H1 (cell line): Measurements from ENCODE around the gene NEO1. TPM values are rescaled to one million over a fixed set of nuclear protein-coding genes. Genes with fewer than 3 reads are reported as not detected.

ENCODE experiments used
- CTCF ChIA-PET: fragments of 300-600 bp; sonication (Branson Sonifier 250); formaldehyde crosslinking; loops from one replicate; lab custom pipeline; 2021; ENCODE audit not compliant: partially characterized antibody; lab: Charles Lee
- POLR2A ChIA-PET: fragments of 300-600 bp; sonication (Branson Sonifier 250); formaldehyde crosslinking; loops from one replicate; lab custom pipeline; 2021; ENCODE audit warnings: inconsistent platforms; ENCODE audit not compliant: partially characterized antibody; lab: Charles Lee
- DNase-seq, 2 experiments: peaks; one replicate each; pipeline versions ENCODE4 v3.0.0 to v3.0.0-alpha.2; 2010 to 2022; ENCODE audit warnings: low spot score in 2 of 2, low read depth in 1 of 2, mixed read lengths in 1 of 2
- FAIRE-seq: peaks from 2 replicates; lab custom pipeline; 2011; peaks lifted over from hg19 to GRCh38; lab: Jason Lieb, UNC
- H2AFZ ChIP-seq: 2 replicates; pipeline ENCODE4 v1.8.1; 2012; ENCODE audit warnings: low read length, inconsistent platforms
- H2AK5ac ChIP-seq: 2 replicates; pipeline ENCODE4 v1.6.1; 2013; ENCODE audit warnings: low read depth, low read length
- H2BK120ac ChIP-seq: replicated peaks from 2 replicates; pipeline ENCODE3; 2013; ENCODE audit warnings: low read depth, low read length, inconsistent platforms
- H2BK12ac ChIP-seq: 2 replicates; pipeline ENCODE4 v1.6.1; 2013; ENCODE audit warnings: low read depth, low read length
- H2BK15ac ChIP-seq: 2 replicates; pipeline ENCODE4 v1.6.1; 2013; ENCODE audit warnings: low read length
- H2BK20ac ChIP-seq: 2 replicates; pipeline ENCODE4 v1.6.1; 2013; ENCODE audit warnings: low read length
- H2BK5ac ChIP-seq: 2 replicates; pipeline ENCODE4 v1.6.1; 2013; ENCODE audit warnings: low read depth, low read length
- H3K14ac ChIP-seq: 2 replicates; pipeline ENCODE4 v1.6.1; 2013; ENCODE audit warnings: inconsistent platforms; ENCODE audit not compliant: insufficient read length
- H3K18ac ChIP-seq: 2 replicates; pipeline ENCODE4 v1.6.1; 2013; ENCODE audit warnings: low read length; ENCODE audit errors: extremely low read depth
- H3K23ac ChIP-seq: 2 replicates; pipeline ENCODE4 v1.6.1; 2013; ENCODE audit warnings: inconsistent platforms; ENCODE audit not compliant: insufficient read length
- H3K23me2 ChIP-seq: 2 replicates; pipeline ENCODE4 v1.6.1; 2013; ENCODE audit warnings: low read depth, low read length
- H3K27ac ChIP-seq: 2 replicates; pipeline ENCODE4 v1.6.1; 2011; ENCODE audit warnings: low read depth, low read length, inconsistent platforms
- H3K27me3 ChIP-seq, 4 experiments: replicated peaks in 1 of 4; 1 replicate in 1 of 4; 2 replicates in 3 of 4; pipeline versions ENCODE4 v1.6.1 to v1.8.1; 2011 to 2013; ENCODE audit warnings: low read length in 3 of 4, mild to moderate bottlenecking in 3 of 4, inconsistent platforms in 2 of 4, mixed read lengths in 2 of 4, moderate library complexity in 1 of 4; ENCODE audit not compliant: control insufficient read depth in 3 of 4, insufficient read depth in 3 of 4; ENCODE audit errors: extremely low read depth in 1 of 4
- H3K36me3 ChIP-seq, 4 experiments: 2 replicates each; pipeline versions ENCODE4 v1.6.1 to v1.8.1; 2011 to 2013; ENCODE audit warnings: mild to moderate bottlenecking in 4 of 4, low read length in 3 of 4, moderate library complexity in 2 of 4, control low read depth in 1 of 4, inconsistent platforms in 1 of 4; ENCODE audit not compliant: insufficient read depth in 4 of 4, control insufficient read depth in 2 of 4
- H3K4ac ChIP-seq: replicated peaks from 2 replicates; pipeline ENCODE3; 2013; ENCODE audit warnings: low read length, low read depth, mixed read lengths, inconsistent platforms; ENCODE audit not compliant: insufficient read length
- H3K4me1 ChIP-seq, 4 experiments: replicated peaks in 1 of 4; 1 replicate in 1 of 4; 2 replicates in 3 of 4; pipeline versions ENCODE4 v1.6.1 to v1.8.1; 2011 to 2013; ENCODE audit warnings: low read length in 3 of 4, inconsistent platforms in 2 of 4, mixed read lengths in 1 of 4; ENCODE audit not compliant: insufficient read depth in 4 of 4, control insufficient read depth in 3 of 4
- H3K4me2 ChIP-seq, 2 experiments: 2 replicates each; pipeline versions ENCODE4 v1.6.1 to v1.8.1; 2011 to 2013; ENCODE audit warnings: low read depth in 2 of 2, low read length in 2 of 2, control low read depth in 1 of 2, inconsistent platforms in 1 of 2, mild to moderate bottlenecking in 1 of 2; ENCODE audit not compliant: insufficient read depth in 1 of 2
- H3K4me3 ChIP-seq, 4 experiments: fragments of 200-600, 300-600 bp in 1 of 4; sonication (generic), shearing (Covaris generic), sonication (Bioruptor Twin) in 1 of 4; 2 replicates each; pipeline versions ENCODE4 v1.5.1 to v1.8.1; 2011 to 2016; ENCODE audit warnings: low read length in 4 of 4, low read depth in 3 of 4, control low read depth in 2 of 4, inconsistent platforms in 2 of 4, mild to moderate bottlenecking in 2 of 4, mixed read lengths in 1 of 4, moderate library complexity in 1 of 4; ENCODE audit not compliant: insufficient read depth in 2 of 4; ENCODE audit errors: extremely low read depth in 1 of 4
- H3K56ac ChIP-seq: replicated peaks from 2 replicates; pipeline ENCODE3; 2013; ENCODE audit warnings: low read depth, mild to moderate bottlenecking, mixed read lengths, low read length, inconsistent platforms; ENCODE audit not compliant: insufficient read length
- H3K79me1 ChIP-seq: 2 replicates; pipeline ENCODE4 v1.6.1; 2013; ENCODE audit warnings: low read depth, low read length, control low read depth
- H3K79me2 ChIP-seq, 2 experiments: 2 replicates each; pipeline versions ENCODE4 v1.6.1 to v1.8.1; 2012 to 2013; ENCODE audit warnings: low read length in 2 of 2, mild to moderate bottlenecking in 2 of 2, inconsistent platforms in 1 of 2; ENCODE audit not compliant: insufficient read depth in 2 of 2, control insufficient read depth in 1 of 2
- H3K9ac ChIP-seq, 4 experiments: replicated peaks in 1 of 4; 1 replicate in 1 of 4; 2 replicates in 3 of 4; pipeline versions ENCODE4 v1.6.1 to v1.8.1; 2011 to 2013; ENCODE audit warnings: low read depth in 3 of 4, low read length in 3 of 4, control low read depth in 2 of 4, mild to moderate bottlenecking in 2 of 4, moderate library complexity in 2 of 4, inconsistent platforms in 1 of 4; ENCODE audit errors: extremely low read depth in 1 of 4
- H3K9me3 ChIP-seq, 2 experiments: 2 replicates each; pipeline versions ENCODE4 v1.6.1 to v1.8.1; 2012 to 2013; ENCODE audit warnings: mild to moderate bottlenecking in 2 of 2, moderate library complexity in 2 of 2, control low read depth in 1 of 2, inconsistent platforms in 1 of 2, low read depth in 1 of 2, low read length in 1 of 2, mixed read lengths in 1 of 2; ENCODE audit not compliant: insufficient read depth in 2 of 2
- H4K20me1 ChIP-seq, 2 experiments: replicated peaks in 1 of 2; 2 replicates each; pipeline versions ENCODE3 to v1.8.1; 2011 to 2013; ENCODE audit warnings: inconsistent platforms in 2 of 2, low read length in 2 of 2, mild to moderate bottlenecking in 1 of 2; ENCODE audit not compliant: insufficient read depth in 2 of 2, control insufficient read depth in 1 of 2
- H4K5ac ChIP-seq: 2 replicates; pipeline ENCODE4 v1.6.1; 2013; ENCODE audit warnings: low read length, low read depth, mixed read lengths, inconsistent platforms; ENCODE audit not compliant: insufficient read length
- H4K8ac ChIP-seq: 2 replicates; pipeline ENCODE4 v1.8.0; 2013; ENCODE audit warnings: mild to moderate bottlenecking, moderate library complexity, low read length, inconsistent platforms; ENCODE audit not compliant: insufficient read depth; ENCODE audit errors: extremely low read depth
- H4K91ac ChIP-seq: replicated peaks from 2 replicates; pipeline ENCODE3; 2013; ENCODE audit warnings: low read length, mixed read lengths, inconsistent platforms; ENCODE audit not compliant: insufficient read length
- CHD2 ChIP-seq: IDR thresholded peaks from 2 replicates; pipeline ENCODE4 v1.6.1; 2012; ENCODE audit warnings: low read length, improper control_type of control experiment
- EZH2 ChIP-seq: fragments of 200-600 bp; sonication (generic); IDR thresholded peaks from 2 replicates; pipeline ENCODE4 v1.7.1; 2012; ENCODE audit warnings: low read depth, mild to moderate bottlenecking, moderate library complexity, low read length, inconsistent platforms; ENCODE audit not compliant: severe bottlenecking
- FOSL1 ChIP-seq: IDR thresholded peaks from 2 replicates; pipeline ENCODE4 v1.6.1; 2011; ENCODE audit warnings: mild to moderate bottlenecking, low read depth, low read length, moderate library complexity; ENCODE audit not compliant: insufficient read depth
- JUND ChIP-seq: IDR thresholded peaks from 2 replicates; pipeline ENCODE4 v1.6.1; 2011; ENCODE audit warnings: mild to moderate bottlenecking, improper control_type of control experiment, low read length
- NRF1 ChIP-seq: IDR thresholded peaks from 2 replicates; pipeline ENCODE4 v1.6.1; 2011; ENCODE audit warnings: mild to moderate bottlenecking, low read depth, low read length, improper control_type of control experiment
- RFX5 ChIP-seq: IDR thresholded peaks from 2 replicates; pipeline ENCODE4 v1.6.1; 2011; ENCODE audit warnings: low read depth, low read length, improper control_type of control experiment, borderline replicate concordance
- SP1 ChIP-seq: IDR thresholded peaks from 2 replicates; pipeline ENCODE4 v1.6.1; 2011; ENCODE audit warnings: low read depth, low read length
- WGBS, 2 experiments: shearing (Covaris generic) in 1 of 2; methylation state at CpG; one replicate each; pipeline versions ENCODE4 v1.1.6 to v1.1.7; 2013 to 2015; ENCODE audit warnings: low lambda C conversion rate in 2 of 2, mixed read lengths in 2 of 2, inconsistent platforms in 1 of 2, low coverage in 1 of 2, missing lambda C conversion rate in 1 of 2; ENCODE audit not compliant: insufficient replicate concordance in 2 of 2, insufficient coverage in 1 of 2, insufficient read length in 1 of 2; ENCODE audit errors: extremely low coverage in 1 of 2, missing lambda C conversion rate in 1 of 2; 5-methylcytosine and 5-hydroxymethylcytosine counted together
- polyA plus RNA-seq, 7 experiments: library from polyadenylated mRNA; depleted of rRNA in 3 of 7; stranded (reverse) in 5 of 7; unstranded in 2 of 7; fragments of >200 nt in 5 of 7; fragments of 200-250 nt in 2 of 7; gene quantifications; 1 replicate in 5 of 7; 2 replicates in 1 of 7; 4 replicates in 1 of 7; pipeline versions ENCODE4 v1.2.1 to v1.2.3, GENCODE V29; 2011 to 2013; ENCODE audit warnings: missing spikeins in 2 of 7, mixed read lengths in 2 of 7
- total RNA-seq: library from RNA; stranded (reverse); fragmentation: NEBNext Ultra II Directional; extraction: Animal tissue kit (Norgen Biotek cat#: 25700); gene quantifications from 2 replicates; pipeline ENCODE4 v1.2.1, GENCODE V29; 2021
- TF ChIP-seq, protein P1 (sequence below): IDR thresholded peaks from 2 replicates; pipeline ENCODE4 v1.6.1; 2011; ENCODE audit warnings: low read length, improper control_type of control experiment

The NEO1 gene
- total and polyA plus RNA-seq, 2 of the 8 experiments (the other 6 are each of a cell fraction or from before 2014, with no cell fraction given): 36.0 to 51.0 TPM

DNA sequence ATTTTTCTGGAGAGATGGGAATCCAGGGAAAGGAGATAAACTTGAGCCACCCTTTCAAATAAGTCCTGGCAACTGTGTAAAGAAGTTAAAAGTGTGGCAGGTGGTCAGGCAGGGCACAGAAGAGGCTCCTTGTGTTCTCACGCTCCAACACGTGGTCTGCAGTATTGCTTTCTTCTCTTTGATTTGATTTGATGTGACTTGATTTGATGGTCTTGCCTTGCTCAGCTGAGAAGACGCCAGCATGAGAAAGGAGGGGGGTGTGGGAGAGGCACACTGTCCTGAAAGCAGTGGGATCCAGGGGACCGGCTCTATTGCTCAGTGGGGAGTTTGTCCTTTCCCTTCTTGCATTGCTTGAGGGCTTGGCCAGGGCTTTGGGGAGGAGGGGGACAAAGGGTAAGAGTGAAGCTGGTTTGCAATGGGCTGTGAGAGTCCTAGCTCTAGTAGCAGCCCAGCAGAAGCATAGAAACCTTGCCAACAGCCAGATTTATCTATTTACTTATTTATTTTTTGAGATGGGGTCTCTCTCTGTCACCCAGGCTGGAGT, 25.7 kb upstream of the NEO1 start:
- Histone ChIP-seq H3K4me2 (no peak overlapping the region), H2BK20ac (no peak overlapping the region), H3K79me2 (no peaks in the 10 kb centered on the region), H2BK15ac (no peak overlapping the region), H2BK12ac (no peak overlapping the region), H4K5ac (no peak overlapping the region), H2BK120ac (no peak overlapping the region), H3K36me3 (no peaks in the 10 kb centered on the region; a peak in 1 of 8 replicates), H2AFZ (no peak overlapping the region), H3K27me3 (no peaks in the 10 kb centered on the region), H2AK5ac (no peak overlapping the region)
- CTCF ChIA-PET: interaction anchor here (0.7 to 1.2 kb wide), 2 partner anchors 29 to 939 kb away, joined by 3 read pairs; no protein-coding TSS in a partner anchor
- TF ChIP-seq RFX5 (no peak), FOSL1 (no peak), JUND (no peak), CHD2 (no peak), SP1 (no peak), NRF1 (no peak), EZH2 (no peak)
- TF ChIP-seq, protein P1, sequence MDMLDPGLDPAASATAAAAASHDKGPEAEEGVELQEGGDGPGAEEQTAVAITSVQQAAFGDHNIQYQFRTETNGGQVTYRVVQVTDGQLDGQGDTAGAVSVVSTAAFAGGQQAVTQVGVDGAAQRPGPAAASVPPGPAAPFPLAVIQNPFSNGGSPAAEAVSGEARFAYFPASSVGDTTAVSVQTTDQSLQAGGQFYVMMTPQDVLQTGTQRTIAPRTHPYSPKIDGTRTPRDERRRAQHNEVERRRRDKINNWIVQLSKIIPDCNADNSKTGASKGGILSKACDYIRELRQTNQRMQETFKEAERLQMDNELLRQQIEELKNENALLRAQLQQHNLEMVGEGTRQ: no peak
- TF ChIP-seq, all 59 proteins: peak for 0
- FAIRE-seq (no peak), DNase-seq (peak in 1 of 2 experiments; percentile 40)
- POLR2A ChIA-PET: no interaction called here
- Histone ChIP-seq H3K18ac (0 out of 2 replicates have a peak overlapping the region, but pooled peaks have one; percentile 25), H4K8ac (no peak overlapping the region), H2BK5ac (no peak overlapping the region), H3K4me1 (peaks cover 1 to 9% (median 4%) of the 10 kb centered on the region in 4 experiments; a peak in 6 of 7 replicates), H3K9ac (no peak overlapping the region), H3K23ac (no peak overlapping the region), H4K20me1 (no peaks in the 10 kb centered on the region), H3K9me3 (no peaks in the 10 kb centered on the region), H3K79me1 (no peaks in the 10 kb centered on the region), H3K56ac (no peak overlapping the region), H3K14ac (no peak overlapping the region), H3K4me3 (no peak overlapping the region), H4K91ac (no peak overlapping the region), H3K4ac (no peak overlapping the region), H3K27ac (no peak overlapping the region), H3K23me2 (no peaks in the 10 kb centered on the region)
- 58% methylated on average over 4 of the region's 4 CpGs; no CpG with 5 or more reads in 1 of the 2 experiments for WGBS, 2 experiments
